NCI-H2196 (cell line): ENCODE measurements around the gene PRKACA.
A peak's percentile ranks its signal among the peaks of the same experiment; 100 is the strongest.

Experiments
- DNase-seq: peaks from one replicate; lab custom pipeline; 2025; ENCODE audit not compliant: unreplicated experiment; lab: John Stamatoyannopoulos, UW

Gene PRKACA

GRCh38 chr19:14118165-14119051 is 846 bp upstream of the PRKACA start:
- peak; percentile 78 for DNase-seq

- DNase-seq = no peak
These were observed 514 bp downstream of the PRKACA start for GRCh38 chr19:14116918-14117578.

- DNase-seq = no peak
These were observed 1.0 kb downstream of the PRKACA start for GRCh38 chr19:14116525-14116917.

- no peak for DNase-seq
These were observed 1.8 kb downstream of the PRKACA start for GRCh38 chr19:14115756-14116155.

GRCh38 chr19:14114854-14115253 is 2.7 kb downstream of the PRKACA start:
- DNase-seq = no peak

- no peak for DNase-seq
These were observed 3.1 kb downstream of the PRKACA start for GRCh38 chr19:14114439-14114838.

GRCh38 chr19:14113762-14114414 is 3.7 kb downstream of the PRKACA start:
- no peak for DNase-seq

- no peak for DNase-seq
These were observed 4.7 kb downstream of the PRKACA start for GRCh38 chr19:14112809-14113385.

GRCh38 chr19:14112051-14112808 is 5.3 kb downstream of the PRKACA start:
- no peak for DNase-seq

- no peak for DNase-seq
These were observed 6.1 kb downstream of the PRKACA start for GRCh38 chr19:14111486-14111885.

GRCh38 chr19:14110650-14111049 is 6.9 kb downstream of the PRKACA start:
- no peak for DNase-seq

GRCh38 chr19:14107581-14108461 is 9.7 kb downstream of the PRKACA start:
- DNase-seq = no peak

- DNase-seq = no peak
These were observed 10.7 kb downstream of the PRKACA start for GRCh38 chr19:14106840-14107239.

- no peak for DNase-seq
These were observed 11.9 kb downstream of the PRKACA start for GRCh38 chr19:14105680-14106079.

- no peak for DNase-seq
These were observed 14.3 kb downstream of the PRKACA start for GRCh38 chr19:14103310-14103709.

- DNase-seq = no peak
These were observed 14.8 kb downstream of the PRKACA start for GRCh38 chr19:14102756-14103155.

GRCh38 chr19:14102102-14102696 is 15.4 kb downstream of the PRKACA start:
- no peak for DNase-seq

GRCh38 chr19:14101003-14101545 is 16.5 kb downstream of the PRKACA start:
- no peak for DNase-seq

GRCh38 chr19:14097532-14098151 is 19.9 kb downstream of the PRKACA start:
- no peak for DNase-seq
